Brain pericyte (primary cell): ENCODE data around the gene PRRC1.
"Not testable (repeated sequence)": the region's sequence is repeated elsewhere in the genome, so short reads cannot be mapped to it uniquely, and the experiment has no call there.

Experiments used
- DNase-seq: peaks from one replicate; pipeline ENCODE4 v3.0.0-alpha.2; 2012; ENCODE audit warnings: low read depth, low spot score

Gene PRRC1

DNA sequence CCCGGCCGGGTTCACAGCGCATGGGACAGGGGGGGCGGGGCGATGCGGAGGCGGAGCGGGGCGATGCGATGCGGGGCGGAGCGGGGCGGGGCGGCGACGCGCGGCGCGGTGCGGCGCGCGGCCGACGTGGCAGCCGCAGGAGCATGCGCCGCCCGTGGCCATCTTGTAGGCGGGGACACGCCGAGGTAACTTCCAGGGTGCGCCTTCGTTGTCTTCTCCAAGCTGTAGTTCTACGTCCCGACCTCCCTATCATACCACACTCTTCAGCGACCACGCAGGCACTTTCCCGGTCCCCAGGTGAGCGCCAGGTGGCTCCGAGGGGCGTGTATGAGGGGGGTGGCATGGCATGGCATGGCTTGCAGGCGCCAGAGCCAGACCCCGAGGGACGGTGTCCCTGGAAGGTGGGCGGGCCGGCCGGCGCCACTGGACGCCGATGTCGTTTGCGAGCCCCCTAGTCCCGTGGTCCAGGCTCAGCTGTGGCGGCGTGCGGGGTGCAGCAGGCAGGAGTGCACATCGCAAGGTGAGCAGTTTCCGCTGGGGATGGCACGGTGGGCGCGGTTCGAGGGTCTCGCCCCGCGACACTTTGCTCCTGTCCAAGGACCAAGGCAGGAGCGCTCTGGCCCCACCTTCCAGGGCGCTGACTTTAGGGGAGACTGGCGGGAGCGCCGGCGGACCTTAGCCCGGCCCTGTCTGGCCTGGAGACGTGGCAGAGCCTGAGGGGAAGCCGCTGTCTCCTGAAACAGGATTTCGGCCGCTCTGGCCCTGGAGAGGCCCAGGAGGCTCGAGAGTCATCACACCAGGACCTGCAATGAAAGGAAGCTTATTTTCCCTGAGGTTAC, at the start of gene PRRC1:
Gene PRRC1, plus strand, starts transcription at position 161 of the 839 bp plus-strand sequence. CDS start 5,840 bp downstream, outside the sequence.
- DNase-seq, result peak; percentile 21

DNA sequence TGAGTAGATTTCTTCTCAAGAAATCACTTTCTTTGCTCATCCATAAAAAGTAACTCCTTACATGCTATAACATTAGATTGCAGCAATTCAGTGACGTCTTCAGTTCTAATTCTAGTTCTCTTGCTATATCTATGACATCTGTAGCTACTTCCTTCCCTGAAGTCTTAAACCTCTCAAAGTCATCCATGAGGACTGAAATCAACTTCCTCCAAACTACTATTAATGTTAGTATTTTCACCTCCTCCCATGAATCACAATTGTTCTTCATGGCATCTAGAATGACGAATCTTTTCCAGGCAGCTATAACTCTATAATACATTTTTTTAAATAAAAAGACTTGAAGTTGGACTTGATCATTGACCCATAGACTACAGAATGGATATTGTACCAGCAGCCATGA, 46.2 kb upstream of the PRRC1 start:
- DNase-seq, result no peak

DNA sequence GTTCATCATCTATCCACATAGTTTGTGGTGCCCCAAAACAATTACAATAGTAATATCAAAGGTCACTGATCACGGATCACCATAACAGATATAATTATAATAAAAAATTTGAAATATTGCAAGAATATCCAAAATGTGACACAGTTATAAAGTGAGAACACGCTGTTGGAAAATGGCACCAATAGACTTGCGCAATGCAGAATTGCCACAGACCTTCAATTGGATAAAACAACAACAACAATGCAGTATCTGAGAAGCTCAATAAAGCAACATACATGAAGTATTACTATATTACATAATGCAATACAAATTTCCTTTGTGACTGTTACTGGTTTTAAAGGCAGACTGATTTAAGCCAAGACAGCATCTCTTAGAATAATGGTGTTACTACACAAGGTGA, 44.7 kb upstream of the PRRC1 start:
- no peak for DNase-seq

DNA sequence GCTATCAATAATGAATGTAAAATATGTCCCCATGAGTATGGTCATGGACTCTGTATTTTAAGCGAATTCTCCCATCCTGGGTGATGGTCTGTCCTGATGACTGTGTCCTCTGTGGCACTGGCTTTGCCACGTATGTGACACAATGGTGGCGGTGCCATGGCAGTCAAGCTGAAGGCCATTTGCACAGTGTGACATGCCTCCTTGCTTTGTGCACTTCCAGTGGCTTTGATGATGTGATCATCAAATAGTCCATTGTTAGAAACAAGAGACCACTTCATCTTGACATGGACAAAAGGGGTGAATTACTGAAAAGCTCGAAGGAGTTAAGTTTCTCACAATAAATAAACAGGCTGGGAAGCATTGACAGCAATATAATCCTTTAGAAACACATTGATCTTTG, 31.0 kb upstream of the PRRC1 start:
- DNase-seq, result no peak

DNA sequence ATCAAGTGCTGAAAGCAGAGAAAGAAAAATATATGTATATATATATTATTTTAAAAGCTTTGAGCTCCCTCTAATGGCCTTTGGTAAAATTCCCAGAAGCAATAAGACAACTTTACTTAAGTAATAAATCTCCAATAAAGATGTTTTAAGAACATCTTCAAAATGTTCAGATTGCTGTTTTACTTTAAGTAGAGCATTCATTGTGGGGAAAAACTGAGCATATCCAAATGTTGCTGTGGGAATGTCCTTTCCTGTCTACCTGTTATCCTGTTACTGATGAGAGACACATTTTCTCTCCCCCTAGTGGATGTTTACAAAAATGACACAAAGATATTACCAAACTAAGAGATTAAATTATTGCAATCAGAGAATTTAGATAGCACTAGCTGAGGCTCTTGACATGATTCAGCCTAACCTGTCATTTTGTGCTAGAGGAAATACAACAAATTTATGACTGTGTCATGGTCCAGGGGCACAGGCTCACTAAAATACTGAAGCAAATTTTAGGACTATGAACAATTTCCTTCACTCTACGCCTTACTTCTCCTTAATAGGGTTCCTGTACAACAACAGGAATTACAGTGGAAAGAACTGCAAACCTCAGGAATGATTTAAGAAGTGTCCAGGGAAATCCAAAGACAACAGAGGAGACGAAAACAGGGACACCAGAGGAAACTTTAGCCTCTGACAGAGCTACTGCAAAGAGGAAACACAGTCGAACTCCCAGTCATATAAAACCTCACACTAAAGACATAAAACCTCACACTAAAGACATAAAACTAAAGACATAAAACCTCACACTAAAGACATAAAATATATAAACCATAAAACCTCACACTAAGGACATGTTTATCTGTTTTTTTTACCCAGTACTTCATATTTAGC, 24.3 kb upstream of the PRRC1 start:
- peak; percentile 63 for DNase-seq

DNA sequence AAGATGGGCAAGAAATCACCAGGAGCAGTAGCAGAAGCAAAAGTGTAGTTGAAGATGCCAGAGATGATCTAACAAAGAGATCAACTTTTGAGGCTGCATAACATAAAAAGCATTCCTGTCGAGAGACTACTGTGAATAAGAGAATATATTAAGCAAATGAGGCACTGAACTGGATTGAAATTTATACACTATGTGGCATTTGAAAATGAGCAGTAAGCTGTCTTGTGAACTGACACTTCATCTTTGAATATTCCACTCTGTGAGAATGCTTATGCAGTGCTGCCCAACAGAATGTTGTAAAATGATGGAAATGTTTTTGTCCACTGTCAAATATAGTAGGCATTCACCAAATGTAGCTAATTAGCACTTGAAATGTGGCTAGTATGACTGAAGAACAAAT, 18.9 kb upstream of the PRRC1 start:
- DNase-seq, result no peak

DNA sequence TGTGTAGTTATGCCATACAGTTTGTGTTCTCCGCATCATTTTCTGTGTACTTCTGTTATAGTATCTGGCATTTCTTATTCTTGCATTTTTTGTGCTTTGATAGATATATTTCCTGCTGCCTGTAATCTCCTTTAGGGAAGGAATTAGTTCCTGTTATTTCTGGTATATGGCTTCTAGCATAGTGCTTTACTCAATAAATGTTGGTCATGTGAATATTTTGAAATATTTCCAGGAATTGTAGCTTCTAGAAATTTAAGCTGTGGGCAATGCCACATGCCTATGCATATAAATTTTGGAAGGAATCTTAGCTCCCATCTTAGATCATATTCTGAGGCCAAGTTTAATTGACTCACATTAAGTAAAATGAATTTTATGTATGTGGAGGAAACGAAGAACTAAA, 11.5 kb upstream of the PRRC1 start:
- no peak for DNase-seq

DNA sequence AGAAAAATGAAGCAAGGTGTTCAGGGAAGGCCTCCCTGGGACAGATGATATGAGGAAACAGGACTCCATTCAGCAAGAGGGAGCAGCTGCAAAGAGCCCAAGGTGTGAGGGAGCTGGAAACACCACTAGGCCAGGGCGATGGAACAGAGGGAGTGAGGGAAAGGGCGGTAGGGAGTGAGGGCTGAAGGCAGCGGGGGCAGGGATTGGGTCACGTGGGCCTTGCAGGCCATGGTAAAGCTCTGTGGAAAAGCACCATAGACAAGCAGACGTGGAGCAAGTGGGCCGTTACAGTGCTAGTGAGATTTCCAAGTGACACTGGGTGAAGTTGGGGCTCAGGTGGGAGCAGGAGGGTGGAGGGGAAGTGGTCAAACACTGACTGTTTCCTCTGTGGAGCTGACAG, 10.8 kb upstream of the PRRC1 start:
- DNase-seq, result no peak

DNA sequence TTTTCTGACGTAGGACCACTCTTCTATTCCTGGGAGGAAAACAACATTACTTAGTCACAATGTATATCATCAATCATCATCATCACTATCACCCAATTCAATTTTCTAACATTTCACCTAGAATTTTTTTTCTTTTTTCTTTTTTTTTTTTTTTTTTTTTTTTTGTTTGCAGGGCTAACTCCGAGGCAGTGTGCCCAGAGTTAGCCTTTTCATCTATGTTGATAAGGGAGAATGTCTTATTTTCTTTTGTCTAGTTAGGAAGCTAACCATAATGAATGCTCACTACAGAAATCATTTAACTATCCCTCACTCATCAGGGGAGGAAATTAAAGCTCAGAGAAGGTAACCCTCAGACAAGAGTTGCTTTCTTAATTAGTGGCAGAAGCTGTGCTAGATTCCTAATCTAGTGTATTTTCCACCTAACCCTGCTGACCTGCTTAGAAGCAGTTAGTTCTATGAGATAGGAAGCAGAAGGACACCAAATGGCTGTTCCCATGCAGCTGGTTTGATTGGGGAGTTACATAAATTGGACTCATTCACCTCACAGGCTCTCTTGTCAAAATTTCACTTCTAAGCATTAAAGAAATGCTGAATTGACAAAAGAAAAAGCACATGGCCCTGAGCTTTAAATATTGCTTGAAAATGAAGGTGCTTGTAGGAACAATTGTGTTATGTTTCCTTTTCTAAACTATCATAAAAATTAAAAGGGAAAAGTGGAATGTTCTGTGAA, 8.6 kb upstream of the PRRC1 start:
- no peak for DNase-seq

DNA sequence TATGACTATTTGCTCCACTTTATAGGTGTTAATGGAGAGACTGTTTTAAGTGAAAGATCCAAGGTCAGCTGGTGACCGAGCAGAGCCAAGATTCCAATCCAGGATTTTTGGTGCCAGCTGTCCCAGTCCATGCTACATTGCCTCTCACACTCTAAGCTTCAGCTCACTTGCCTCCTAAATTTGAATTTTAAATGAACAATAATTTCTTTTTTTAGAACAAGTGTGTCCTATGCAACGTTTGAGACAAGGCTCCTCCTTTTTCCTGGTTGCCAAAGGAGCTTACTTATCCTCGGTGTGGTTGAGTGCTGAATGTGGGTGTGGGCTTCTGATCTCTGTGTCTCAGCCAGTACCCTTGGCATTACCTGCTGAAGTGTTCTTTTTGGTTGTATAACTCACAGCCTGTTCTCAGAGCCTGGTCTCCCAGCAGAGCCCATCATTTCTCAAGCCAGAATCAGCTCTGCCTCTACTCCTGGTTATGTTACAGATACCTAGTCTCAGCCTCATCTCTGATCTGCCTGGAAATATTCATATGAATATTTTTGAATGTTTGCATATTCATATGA, 4.0 kb upstream of the PRRC1 start:
- DNase-seq, result no peak

DNA sequence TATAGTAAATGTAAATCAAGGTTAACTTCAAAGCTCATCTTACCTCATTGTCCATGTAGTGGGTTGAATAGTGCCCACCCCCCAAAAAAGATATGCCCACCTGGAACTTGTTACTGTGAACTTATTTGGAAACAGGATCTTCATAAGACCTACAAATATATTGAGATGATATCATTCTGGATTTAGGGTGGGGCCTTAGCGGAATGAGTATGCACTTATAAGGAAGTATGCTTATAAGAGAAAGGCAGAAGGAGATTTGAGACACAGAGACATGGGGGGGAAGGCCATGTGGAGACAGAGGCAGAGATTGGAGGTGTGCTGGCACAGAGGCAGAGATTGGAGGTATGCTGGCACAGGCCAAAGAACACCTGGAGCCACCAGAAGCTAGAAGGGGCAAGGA, 2.6 kb upstream of the PRRC1 start:
- no peak for DNase-seq

DNA sequence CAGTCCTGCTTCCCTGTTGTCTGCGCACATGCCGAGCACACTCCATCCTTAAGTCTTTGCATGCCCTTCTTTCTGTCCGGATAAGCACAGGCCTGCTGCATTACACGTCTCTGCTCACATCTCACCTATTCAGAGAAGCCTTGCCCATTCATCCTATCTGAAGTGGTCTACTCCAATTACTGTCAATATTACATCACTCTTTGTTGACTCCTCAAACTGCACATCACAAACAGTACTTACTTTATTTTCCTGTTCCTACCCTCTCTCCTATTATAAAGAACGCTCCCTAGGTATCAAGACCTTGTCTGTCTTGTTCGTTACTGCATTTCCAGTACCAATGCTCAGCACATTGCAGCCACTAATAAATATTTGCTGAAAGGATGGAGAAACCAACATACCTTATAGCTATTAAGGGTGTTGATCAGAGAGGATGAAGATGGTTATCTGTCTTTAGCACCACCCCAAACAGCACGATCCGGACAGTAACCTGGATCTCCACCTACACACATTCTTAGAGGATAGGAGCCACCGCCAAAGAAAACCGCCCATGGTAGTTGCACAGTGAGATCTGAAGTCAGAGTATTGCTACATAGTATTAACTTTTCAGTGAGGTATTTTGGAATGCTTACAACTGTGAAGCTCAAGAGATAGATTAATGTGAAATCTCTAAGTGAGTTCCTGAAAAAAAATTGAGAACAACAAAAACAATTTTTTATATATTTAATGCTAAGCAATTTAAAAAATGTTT, 1.6 kb upstream of the PRRC1 start:
- no peak for DNase-seq

DNA sequence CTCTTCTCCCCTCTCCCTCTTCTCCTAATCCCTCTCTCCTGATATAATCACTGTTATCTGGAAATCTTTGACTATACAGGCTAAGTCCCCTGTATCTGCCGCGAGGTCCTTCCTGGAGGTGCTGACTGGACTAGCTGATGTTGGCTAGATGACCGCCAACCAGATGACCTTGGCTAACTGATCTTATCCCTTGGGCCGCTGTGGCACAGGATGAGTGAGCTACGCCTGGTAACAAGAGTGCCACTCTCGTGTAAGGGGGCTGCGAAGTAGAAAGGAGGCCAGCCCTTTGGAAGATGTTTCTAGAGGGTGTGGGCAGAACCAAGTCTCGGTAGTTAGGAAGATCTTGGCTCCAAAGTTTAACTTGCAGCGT, 345 bp upstream of the PRRC1 start:
- DNase-seq, result peak; percentile 8

DNA sequence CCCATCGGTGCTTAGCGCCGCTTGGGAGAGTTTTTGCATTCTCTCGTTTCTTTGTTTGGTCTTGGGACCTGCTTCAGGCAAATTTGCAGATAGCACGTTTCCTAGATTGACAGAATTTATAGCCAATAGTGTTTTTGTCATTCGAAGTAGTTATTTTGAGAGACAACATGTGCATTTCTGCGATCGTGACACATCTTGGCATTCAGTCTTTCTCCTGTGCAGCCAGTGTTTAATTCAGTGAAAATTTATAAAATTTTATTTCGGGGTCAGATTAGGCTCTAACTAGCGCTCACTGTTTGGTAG, 830 bp downstream of the PRRC1 start:
- DNase-seq, result no peak

DNA sequence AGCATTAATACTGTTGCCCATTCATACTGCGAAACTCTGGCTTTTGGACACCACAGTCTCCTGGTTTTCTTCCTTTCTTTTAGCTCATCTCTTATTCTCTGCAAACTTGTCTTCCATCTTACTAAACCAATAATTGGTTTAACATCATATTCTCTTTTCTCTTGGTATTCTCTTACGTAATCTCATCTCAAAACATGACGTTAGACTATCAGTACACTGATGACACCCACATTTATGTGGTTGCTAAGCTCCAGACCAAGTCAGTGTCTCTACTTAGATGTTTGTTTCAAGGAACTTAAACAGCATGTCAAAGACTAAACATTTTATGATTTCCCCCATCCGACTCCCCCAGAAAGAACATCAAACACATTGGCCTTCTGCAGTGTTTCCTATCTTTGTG, 2.1 kb downstream of the PRRC1 start:
- no peak for DNase-seq

DNA sequence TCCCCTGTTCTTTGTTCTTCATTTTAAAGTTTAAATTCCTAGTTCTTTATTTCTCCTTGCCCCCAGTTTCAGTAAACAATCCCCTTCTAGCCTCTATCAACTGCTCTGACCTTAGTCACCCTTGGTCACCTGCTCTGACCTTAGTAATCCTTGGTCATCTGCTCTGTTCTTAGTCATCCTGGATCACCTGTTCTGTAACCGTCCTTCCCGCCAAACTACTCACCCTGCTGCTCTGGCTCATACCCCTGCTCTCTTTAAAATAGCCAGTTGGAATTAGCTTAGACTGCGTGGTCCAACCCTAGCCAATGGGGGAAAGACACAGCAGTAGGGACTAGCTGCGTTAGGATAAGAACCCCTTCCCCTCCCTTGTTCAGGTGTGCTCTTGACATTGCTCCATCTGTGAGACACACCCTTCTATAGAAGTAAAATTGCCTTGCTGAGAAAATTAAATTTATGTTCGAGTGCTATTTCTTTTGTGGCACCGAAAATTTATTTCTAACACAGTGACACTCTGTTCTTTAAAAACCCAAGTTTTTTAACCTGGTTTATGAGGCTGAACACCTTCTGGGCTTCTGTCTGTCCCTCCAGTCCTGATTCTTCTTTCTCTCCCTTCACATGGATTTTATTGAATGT, 3.8 kb downstream of the PRRC1 start:
- no peak for DNase-seq

DNA sequence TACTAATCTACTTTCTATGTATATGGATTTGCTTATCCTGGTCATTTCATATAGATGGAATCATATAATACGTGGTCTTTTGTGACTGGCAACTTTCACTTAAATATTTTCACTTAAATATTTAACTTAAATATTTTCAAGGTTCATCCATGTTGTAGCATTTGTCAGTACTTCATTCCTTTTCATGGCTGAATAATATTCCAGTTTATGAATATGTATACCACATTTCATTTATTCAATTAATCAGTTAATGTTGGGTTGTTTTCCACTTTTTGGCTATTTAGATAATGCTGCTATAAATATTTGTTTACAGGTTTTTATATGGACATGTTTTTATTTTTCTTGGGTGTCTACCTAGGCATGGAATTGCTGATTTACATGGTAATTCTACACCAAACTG, 7.7 kb downstream of the PRRC1 start:
- DNase-seq, result no peak

DNA sequence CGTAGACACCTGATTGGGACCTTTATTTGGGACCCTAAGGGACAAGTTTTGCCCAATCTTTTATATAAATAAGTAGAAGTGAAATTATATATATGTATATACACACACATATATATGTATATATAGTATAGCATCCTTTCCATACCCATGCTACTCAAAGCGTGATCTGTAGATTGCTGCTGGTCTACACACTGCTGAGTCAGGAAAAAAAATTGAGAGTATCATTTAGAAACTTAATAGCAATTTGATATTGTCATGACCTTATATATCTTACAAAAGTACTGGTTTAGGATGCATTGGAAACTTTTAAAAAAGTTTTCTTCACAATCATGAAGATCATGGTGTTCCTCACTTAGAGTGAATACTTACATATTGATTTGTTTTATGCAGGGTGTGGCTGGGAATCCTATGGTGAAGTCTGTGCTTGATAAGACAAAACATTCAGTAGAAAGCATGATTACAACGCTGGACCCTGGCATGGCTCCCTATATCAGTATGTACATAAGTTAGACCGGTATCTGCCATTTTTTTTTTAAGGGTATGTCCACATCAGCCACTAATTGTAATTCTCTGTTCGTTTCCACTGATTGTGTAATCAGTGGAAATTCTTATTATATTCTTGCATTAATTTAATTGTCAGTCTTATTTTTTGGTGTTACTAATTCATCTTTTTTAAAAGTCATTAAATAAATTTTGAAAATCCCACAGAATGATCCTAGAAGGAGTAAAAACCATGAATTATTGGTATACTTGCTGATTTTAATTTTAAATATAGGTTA, 12.7 kb downstream of the PRRC1 start:
- no peak for DNase-seq

DNA sequence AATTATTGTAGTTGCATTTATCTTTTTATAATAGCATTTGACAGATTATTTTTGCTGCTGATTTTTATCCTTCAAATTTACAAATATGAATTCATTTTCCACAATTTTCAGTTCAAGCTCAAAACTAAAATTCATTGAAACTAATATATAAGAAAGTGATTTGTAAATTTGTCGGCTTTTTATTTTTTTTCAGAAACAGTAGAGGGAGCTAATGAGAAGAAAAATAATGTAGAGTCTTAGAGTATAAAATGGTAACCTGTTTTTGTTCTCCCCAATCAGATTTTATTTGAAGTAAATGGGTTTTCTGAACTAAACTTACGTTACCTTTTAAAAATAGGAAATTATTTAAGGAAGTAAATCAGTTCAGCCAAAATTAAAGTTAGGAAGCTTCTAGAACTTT, 19.2 kb downstream of the PRRC1 start:
- DNase-seq, result no peak

DNA sequence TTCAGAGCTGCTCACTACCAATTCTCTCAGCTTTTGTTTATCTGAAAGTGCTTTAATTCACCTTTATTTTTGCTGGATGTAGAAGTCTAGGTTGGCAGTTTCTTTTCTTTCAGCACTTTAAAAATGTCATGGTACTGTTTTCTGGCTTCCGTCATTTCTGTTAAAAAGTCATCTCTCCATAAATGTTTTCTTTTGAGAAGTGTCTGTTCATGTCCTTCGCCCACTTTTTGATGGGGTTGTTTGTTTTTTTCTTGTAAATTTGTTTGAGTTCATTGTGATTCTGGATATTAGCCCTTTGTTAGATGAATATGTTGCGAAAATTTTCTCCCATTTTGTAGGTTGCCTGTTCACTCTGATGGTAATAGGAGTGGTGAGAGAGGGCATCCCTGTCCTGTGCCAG, 23.1 kb downstream of the PRRC1 start:
- DNase-seq, result not testable (repeated sequence)
